B cell (primary cell): ENCODE results near the gene DLGAP4. TPM values are rescaled to one million over a fixed set of nuclear protein-coding genes. Genes with fewer than 3 reads are reported as not detected.

ENCODE experiments used
- ATAC-seq: fragments of 200-7000 bp; cut with Tn5 transposase; one replicate; pipeline ENCODE4 v1.10.0; 2021; ENCODE audit warnings: low read depth, mild to moderate bottlenecking, moderate number of reproducible peaks, moderate library complexity
- CTCF ChIA-PET: fragments of 350-600 bp; sonication (Branson Sonifier 250); formaldehyde crosslinking; loops from one replicate; lab custom pipeline; 2021; ENCODE audit warnings: antibody characterized with exemption, inconsistent platforms; lab: Charles Lee
- POLR2A ChIA-PET: fragments of 350-600 bp; sonication (Branson Sonifier 250); formaldehyde crosslinking; loops from one replicate; lab custom pipeline; 2021; ENCODE audit warnings: antibody characterized with exemption; lab: Charles Lee
- DNase-seq: peaks from one replicate; pipeline ENCODE4 v3.0.0; 2013
- H2AFZ ChIP-seq: 2 replicates; pipeline ENCODE4 v1.6.1; 2012; ENCODE audit warnings: mild to moderate bottlenecking, low read depth, low read length; ENCODE audit not compliant: insufficient read depth, poor library complexity, severe bottlenecking
- H3K27ac ChIP-seq, 2 donors: 1 replicate in 1 of 2; 2 replicates in 1 of 2; pipeline ENCODE4 v1.5.1; 2012 to 2013; ENCODE audit warnings: low read length in 2 of 2, mild to moderate bottlenecking in 2 of 2, moderate library complexity in 1 of 2
- H3K27me3 ChIP-seq, 4 experiments: fragments of 200-600 bp in 1 of 4; sonication (generic) in 1 of 4; replicated peaks in 1 of 4; 1 replicate in 2 of 4; 2 replicates in 2 of 4; pipeline versions ENCODE4 v1.6.1 to v1.7.0; 2013 to 2016; ENCODE audit warnings: low read length in 3 of 4, mild to moderate bottlenecking in 2 of 4, mixed read lengths in 1 of 4, moderate library complexity in 1 of 4; ENCODE audit not compliant: insufficient read depth in 4 of 4, control insufficient read depth in 3 of 4; ENCODE audit errors: control extremely low read depth in 1 of 4
- H3K36me3 ChIP-seq, 2 experiments: replicated peaks in 1 of 2; 1 replicate in 1 of 2; 2 replicates in 1 of 2; pipeline versions ENCODE4 v1.6.1 to v1.7.1; 2013; ENCODE audit warnings: low read length in 1 of 2; ENCODE audit not compliant: insufficient read depth in 2 of 2, control insufficient read depth in 1 of 2; ENCODE audit errors: control extremely low read depth in 1 of 2, extremely low read depth in 1 of 2
- H3K4me1 ChIP-seq, 2 donors: fragments of 200-600 bp in 1 of 2; sonication (generic) in 1 of 2; 1 replicate in 1 of 2; 2 replicates in 1 of 2; pipeline versions ENCODE4 v1.5.1 to v1.6.1; 2013 to 2017; ENCODE audit warnings: low read length in 2 of 2; ENCODE audit not compliant: control insufficient read depth in 2 of 2, insufficient read depth in 2 of 2
- H3K4me2 ChIP-seq: replicated peaks from 2 replicates; pipeline ENCODE3; 2012; ENCODE audit warnings: mild to moderate bottlenecking, low read depth, low read length; ENCODE audit not compliant: poor library complexity, severe bottlenecking
- H3K4me3 ChIP-seq, 5 experiments: fragments of 200-600 bp in 1 of 5; sonication (generic) in 1 of 5; 1 replicate in 3 of 5; 2 replicates in 2 of 5; pipeline versions ENCODE4 v1.5.1 to v1.7.0; 2011 to 2016; ENCODE audit warnings: low read length in 4 of 5, mild to moderate bottlenecking in 4 of 5, low read depth in 2 of 5, control low read depth in 1 of 5, moderate library complexity in 1 of 5; ENCODE audit not compliant: insufficient read depth in 1 of 5; ENCODE audit errors: control extremely low read depth in 1 of 5, extremely low read depth in 1 of 5
- H3K79me2 ChIP-seq: fragments of 200-600 bp; sonication (generic); one replicate; pipeline ENCODE4 v1.6.0; 2016; ENCODE audit warnings: low read length; ENCODE audit not compliant: control insufficient read depth, insufficient read depth
- H3K9ac ChIP-seq: fragments of 200-600 bp; sonication (generic); 2 replicates; pipeline ENCODE4 v1.6.1; 2017; ENCODE audit warnings: mild to moderate bottlenecking, low read length, moderate library complexity
- H3K9me3 ChIP-seq, 3 donors: one replicate each; pipeline versions ENCODE4 v1.6.1 to v1.7.1; 2013; ENCODE audit warnings: low read length in 2 of 3; ENCODE audit not compliant: control insufficient read depth in 2 of 3, insufficient read depth in 1 of 3; ENCODE audit errors: control extremely low read depth in 1 of 3
- H4K20me1 ChIP-seq: 2 replicates; pipeline ENCODE4 v1.6.0; 2012; ENCODE audit warnings: mild to moderate bottlenecking, low read length; ENCODE audit not compliant: insufficient read depth, control insufficient read depth, poor library complexity, severe bottlenecking
- H3K27ac Mint-ChIP-seq: one replicate; pipeline ENCODE4 v1.8.0; 2021; ENCODE audit warnings: mixed read lengths
- H3K27me3 Mint-ChIP-seq: one replicate; pipeline ENCODE4 v1.8.0; 2021; ENCODE audit warnings: mixed read lengths
- H3K4me1 Mint-ChIP-seq: one replicate; pipeline ENCODE4 v1.8.0; 2021; ENCODE audit warnings: mixed read lengths
- H3K4me3 Mint-ChIP-seq: one replicate; pipeline ENCODE4 v1.8.0; 2021; ENCODE audit warnings: mixed read lengths
- H3K9me3 Mint-ChIP-seq: one replicate; pipeline ENCODE4 v1.8.0; 2022; ENCODE audit warnings: mixed read lengths; ENCODE audit not compliant: insufficient read depth
- EZH2 ChIP-seq: IDR thresholded peaks from 2 replicates; pipeline ENCODE4 v1.6.1; 2012; ENCODE audit warnings: borderline replicate concordance, low read depth, mild to moderate bottlenecking, moderate library complexity, low read length; ENCODE audit not compliant: insufficient read depth, poor library complexity, severe bottlenecking
- WGBS: methylation state at CpG from one replicate; pipeline ENCODE4 v1.1.5; 2013; ENCODE audit warnings: missing lambda C conversion rate; ENCODE audit not compliant: insufficient coverage; 5-methylcytosine and 5-hydroxymethylcytosine counted together
- intact Hi-C: fragments of 100-400 bp; cut with micrococcal nuclease; formaldehyde crosslinking; loops from one replicate; pipeline ENCODE4 v1.10.0; 2022
- polyA plus RNA-seq: library from polyadenylated mRNA; depleted of rRNA; stranded (reverse); fragments of >200 nt; gene quantifications from 2 replicates; pipeline ENCODE4 v1.2.3, GENCODE V29; 2012
- total RNA-seq, 2 donors: library from RNA; stranded (reverse); fragments of 120-200 nt in 1 of 2; gene quantifications; 1 replicate in 1 of 2; 2 replicates in 1 of 2; pipeline versions ENCODE4 v1.2.3 to v1.2.4, GENCODE V29; 2013 to 2022
- TF ChIP-seq, protein P1 (sequence below): fragments of 200-600 bp; IDR thresholded peaks from one replicate; pipeline ENCODE4 v1.8.0; 2022; ENCODE audit warnings: antibody characterized with exemption, mild to moderate bottlenecking

DLGAP4 gene
- total and polyA plus RNA-seq, 2 donors (not counting 1 experiment from before 2014, with no cell fraction given) = 68.8 to 87.8 TPM

DNA sequence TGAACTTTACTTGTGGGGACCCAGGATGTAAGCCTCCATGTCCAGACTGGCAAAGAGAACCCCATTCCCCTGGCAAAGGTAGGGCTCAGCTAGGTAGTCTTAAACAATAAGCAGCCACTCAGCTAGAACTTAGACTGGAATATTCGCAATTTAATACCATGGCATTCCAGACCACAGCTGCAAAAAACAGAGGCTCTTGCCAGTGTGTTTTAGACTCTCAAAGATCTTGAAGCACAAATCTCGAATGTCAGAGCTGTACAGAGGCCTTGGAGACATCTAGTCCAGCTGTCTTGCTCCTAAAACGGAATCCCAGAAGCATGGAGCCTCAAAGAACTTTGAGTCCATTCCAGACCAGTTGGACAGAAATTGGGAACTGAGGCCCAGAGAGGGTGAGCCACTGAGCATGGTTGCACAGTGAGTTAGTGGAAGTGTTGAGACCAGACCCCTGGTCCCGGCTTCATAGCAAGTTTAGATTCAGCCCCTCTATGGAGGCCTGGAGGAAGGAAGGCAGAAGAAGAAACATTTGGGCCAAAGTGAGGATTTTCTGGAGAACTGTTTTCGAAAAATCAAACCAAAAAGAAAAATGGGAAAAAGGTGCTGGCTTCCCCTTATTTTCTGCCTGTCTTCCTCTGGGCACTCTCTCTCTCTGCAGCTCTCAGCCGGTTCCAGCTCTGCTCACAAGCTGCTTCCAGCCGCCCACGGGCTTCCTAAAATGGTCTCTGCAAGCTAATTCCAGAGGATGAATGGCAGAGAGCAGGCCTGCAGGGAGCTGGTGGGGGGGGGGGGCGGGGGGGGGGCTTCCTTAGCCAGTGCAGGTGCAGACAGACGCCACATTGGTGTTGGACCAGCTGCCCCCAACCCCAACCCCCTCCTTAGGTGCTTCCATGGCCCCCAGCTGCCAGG lies 37.4 kb upstream of the DLGAP4 start:
- Histone ChIP-seq H4K20me1 (no peaks in the 10 kb centered on the region), H3K9ac (no peak overlapping the region), H3K9me3 (peaks cover 0 to 3% (median 0%) of the 10 kb centered on the region in 3 donors), H3K4me1 (no peaks in the 10 kb centered on the region), H2AFZ (no peak overlapping the region), H3K4me2 (no peak overlapping the region), H3K79me2 (no peaks in the 10 kb centered on the region), H3K36me3 (no peaks in the 10 kb centered on the region), H3K4me3 (no peak overlapping the region), H3K27me3 (peaks cover 0 to 8% (median 0%) of the 10 kb centered on the region in 4 experiments), H3K27ac (no peak overlapping the region)
- Mint-ChIP-seq H3K27ac (no peak overlapping the region), H3K4me3 (no peak overlapping the region), H3K4me1 (no peaks in the 10 kb centered on the region), H3K9me3 (no peaks in the 10 kb centered on the region), H3K27me3 (peaks cover 6% of the 10 kb centered on the region)
- 90% methylated on average over 4 of the region's 10 CpGs for WGBS
- no peak for TF ChIP-seq EZH2
- TF ChIP-seq, protein P1, sequence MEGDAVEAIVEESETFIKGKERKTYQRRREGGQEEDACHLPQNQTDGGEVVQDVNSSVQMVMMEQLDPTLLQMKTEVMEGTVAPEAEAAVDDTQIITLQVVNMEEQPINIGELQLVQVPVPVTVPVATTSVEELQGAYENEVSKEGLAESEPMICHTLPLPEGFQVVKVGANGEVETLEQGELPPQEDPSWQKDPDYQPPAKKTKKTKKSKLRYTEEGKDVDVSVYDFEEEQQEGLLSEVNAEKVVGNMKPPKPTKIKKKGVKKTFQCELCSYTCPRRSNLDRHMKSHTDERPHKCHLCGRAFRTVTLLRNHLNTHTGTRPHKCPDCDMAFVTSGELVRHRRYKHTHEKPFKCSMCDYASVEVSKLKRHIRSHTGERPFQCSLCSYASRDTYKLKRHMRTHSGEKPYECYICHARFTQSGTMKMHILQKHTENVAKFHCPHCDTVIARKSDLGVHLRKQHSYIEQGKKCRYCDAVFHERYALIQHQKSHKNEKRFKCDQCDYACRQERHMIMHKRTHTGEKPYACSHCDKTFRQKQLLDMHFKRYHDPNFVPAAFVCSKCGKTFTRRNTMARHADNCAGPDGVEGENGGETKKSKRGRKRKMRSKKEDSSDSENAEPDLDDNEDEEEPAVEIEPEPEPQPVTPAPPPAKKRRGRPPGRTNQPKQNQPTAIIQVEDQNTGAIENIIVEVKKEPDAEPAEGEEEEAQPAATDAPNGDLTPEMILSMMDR = no peak
- CTCF ChIA-PET = interaction anchor here (1.4 kb wide), 1 partner anchor 65 kb away, joined by 4 read pairs; no protein-coding TSS in a partner anchor
- no peak for DNase-seq
- POLR2A ChIA-PET = no interaction called here
- ATAC-seq = no peak
- intact Hi-C loops = no loop called here

DNA sequence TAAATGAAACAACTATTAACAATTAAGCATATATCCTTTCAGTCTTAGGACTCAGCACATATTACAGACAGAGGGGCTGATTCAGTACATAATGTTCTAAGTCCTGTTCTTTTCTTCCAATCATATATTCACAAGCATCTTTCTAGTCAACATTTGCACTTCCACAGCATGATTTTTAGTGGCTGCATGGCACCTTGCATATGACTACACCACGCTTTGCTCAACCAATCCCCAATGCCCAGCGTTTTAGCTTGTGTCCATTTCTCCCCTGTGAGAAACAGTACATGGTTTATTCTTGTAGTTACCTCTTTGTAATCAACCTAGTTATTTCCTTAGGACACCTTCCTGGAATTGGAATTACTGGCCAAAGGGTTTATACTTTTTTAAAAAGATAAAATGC lies 36.6 kb upstream of the DLGAP4 start:
- H3K4me3 ChIP-seq = no peak overlapping the region
- no peak overlapping the region for H3K4me3 Mint-ChIP-seq
- ChIA-PET CTCF (no interaction called here), POLR2A (no interaction called here)
- no peaks in the 10 kb centered on the region for H3K79me2 ChIP-seq
- H3K4me1 ChIP-seq = no peaks in the 10 kb centered on the region
- no peaks in the 10 kb centered on the region for H3K36me3 ChIP-seq
- intact Hi-C loops = no loop called here
- H3K27me3 ChIP-seq = peaks cover 0 to 8% (median 0%) of the 10 kb centered on the region in 4 experiments
- H3K4me1 Mint-ChIP-seq = no peaks in the 10 kb centered on the region
- H3K4me2 ChIP-seq = no peak overlapping the region
- no peaks in the 10 kb centered on the region for H3K9me3 Mint-ChIP-seq
- WGBS = 100% methylated on average over 1 of the region's 2 CpGs
- ATAC-seq = no peak
- peaks cover 0 to 3% (median 0%) of the 10 kb centered on the region in 3 donors for H3K9me3 ChIP-seq
- H3K27me3 Mint-ChIP-seq = peaks cover 6% of the 10 kb centered on the region
- TF ChIP-seq EZH2 = no peak
- TF ChIP-seq, protein P1 = no peak
- no peaks in the 10 kb centered on the region for H4K20me1 ChIP-seq
- DNase-seq = no peak
- H3K27ac Mint-ChIP-seq = no peak overlapping the region
- no peak overlapping the region for H3K9ac ChIP-seq
- no peak overlapping the region for H3K27ac ChIP-seq
- no peak overlapping the region for H2AFZ ChIP-seq
